Naive B cell (primary cell): ENCODE measurements around the gene TRMT13. TPM values are rescaled to one million over a fixed set of nuclear protein-coding genes. Genes with fewer than 3 reads are reported as not detected.

Source experiments
- ATAC-seq, 2 donors: fragments of 150-1000 bp; cut with Tn5 transposase; 2 replicates each; pipeline ENCODE4 v1.10.0; 2021; ENCODE audit warnings: low read depth in 2 of 2, mild to moderate bottlenecking in 2 of 2, moderate library complexity in 2 of 2
- DNase-seq: peaks from one replicate; pipeline ENCODE4 v3.0.0; 2022
- H3K27ac Mint-ChIP-seq, 6 donors: one replicate each; pipeline ENCODE4 v1.8.0; 2020 to 2022; ENCODE audit warnings: mild to moderate bottlenecking in 6 of 6, mixed read lengths in 6 of 6, moderate library complexity in 5 of 6, inconsistent platforms in 2 of 6
- H3K27me3 Mint-ChIP-seq, 3 donors: one replicate each; pipeline ENCODE4 v1.8.0; 2021 to 2022; ENCODE audit warnings: mixed read lengths in 3 of 3, mild to moderate bottlenecking in 1 of 3
- H3K36me3 Mint-ChIP-seq, 2 donors: one replicate each; pipeline ENCODE4 v1.8.0; 2020 to 2022; ENCODE audit warnings: mixed read lengths in 2 of 2, inconsistent platforms in 1 of 2, mild to moderate bottlenecking in 1 of 2
- H3K4me1 Mint-ChIP-seq, 3 donors: one replicate each; pipeline ENCODE4 v1.8.0; 2020 to 2022; ENCODE audit warnings: mixed read lengths in 3 of 3, inconsistent platforms in 1 of 3, mild to moderate bottlenecking in 1 of 3, moderate library complexity in 1 of 3
- H3K4me3 Mint-ChIP-seq, 8 donors: one replicate each; pipeline ENCODE4 v1.8.0; 2020 to 2022; ENCODE audit warnings: mild to moderate bottlenecking in 8 of 8, mixed read lengths in 8 of 8, moderate library complexity in 8 of 8, inconsistent platforms in 2 of 8
- H3K9me3 Mint-ChIP-seq, 7 donors: one replicate each; pipeline ENCODE4 v1.8.0; 2020 to 2022; ENCODE audit warnings: mixed read lengths in 7 of 7, mild to moderate bottlenecking in 5 of 7, inconsistent platforms in 2 of 7, moderate library complexity in 1 of 7
- polyA plus RNA-seq, 6 donors: library from polyadenylated mRNA; unstranded; fragments of 300-500 nt; fragmentation: Illumina TruSeq; gene quantifications; one replicate each; pipeline ENCODE4 v1.2.3, GENCODE V29; 2021; ENCODE audit warnings: low read depth in 6 of 6

The TRMT13 gene, protein sequence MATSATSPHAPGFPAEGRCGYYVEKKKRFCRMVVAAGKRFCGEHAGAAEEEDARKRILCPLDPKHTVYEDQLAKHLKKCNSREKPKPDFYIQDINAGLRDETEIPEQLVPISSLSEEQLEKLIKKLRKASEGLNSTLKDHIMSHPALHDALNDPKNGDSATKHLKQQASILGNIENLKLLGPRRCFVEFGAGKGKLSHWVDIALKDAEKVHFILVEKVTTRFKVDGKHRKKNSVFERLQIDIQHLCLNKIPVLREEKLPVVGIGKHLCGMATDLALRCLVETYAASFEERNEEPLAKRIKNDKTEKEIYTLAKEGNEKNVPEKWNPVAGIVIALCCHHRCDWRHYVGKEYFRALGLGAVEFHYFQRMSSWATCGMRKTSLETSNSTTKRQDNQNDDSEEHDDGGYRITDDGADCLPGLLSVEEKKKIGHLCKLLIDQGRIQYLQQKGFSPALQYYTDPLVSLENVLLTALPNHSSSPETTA
- polyA plus RNA-seq, result 10 to 100 TPM in 5 of 6 donors, 1 to 10 TPM in 1; 4.1 to 17.8 (median 13.4) TPM

DNA sequence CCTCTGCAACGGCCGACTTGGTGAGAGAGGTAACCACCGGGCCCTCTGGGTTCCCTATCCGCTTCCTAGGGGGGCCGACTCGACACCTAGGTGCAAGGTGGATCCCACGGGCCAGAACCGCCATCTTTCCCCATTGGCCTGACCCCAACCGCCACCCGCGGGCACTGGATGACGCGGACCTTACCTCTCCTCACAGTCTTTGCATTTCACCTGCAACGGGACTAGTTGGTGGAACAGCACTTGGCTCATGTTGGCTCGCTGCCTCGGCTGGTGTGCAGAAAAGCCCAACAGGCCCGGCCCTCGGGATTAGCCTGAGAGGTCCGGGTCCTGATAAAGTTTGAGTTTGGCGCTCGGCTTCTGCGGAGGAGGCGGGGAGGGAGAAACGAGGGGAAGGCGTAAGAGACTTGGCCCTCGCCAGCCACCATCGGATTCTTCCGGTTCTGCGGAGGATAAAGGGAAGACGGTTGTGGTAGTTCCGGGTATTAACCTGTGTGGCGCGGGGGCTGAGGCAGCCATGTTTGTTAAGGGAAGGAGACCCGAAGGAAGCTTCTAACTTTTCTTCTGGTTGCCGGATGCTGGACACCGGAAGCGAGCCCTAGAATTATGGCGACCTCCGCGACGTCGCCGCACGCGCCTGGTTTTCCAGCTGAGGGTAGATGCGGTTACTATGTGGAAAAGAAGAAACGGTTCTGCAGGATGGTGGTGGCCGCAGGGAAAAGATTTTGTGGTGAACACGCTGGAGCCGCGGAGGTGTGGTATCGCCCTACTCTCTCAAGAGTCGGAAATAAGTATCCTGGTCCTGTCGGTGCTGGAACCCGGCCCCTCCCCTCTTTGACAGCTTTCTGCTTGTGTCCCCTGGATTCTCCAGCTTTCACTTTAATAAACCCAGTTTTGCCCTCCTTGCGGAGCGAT lies at the start of gene TRMT13, which contains the start of gene SASS6:
Gene TRMT13, plus strand, starts transcription at position 598 of the 912 bp plus-strand sequence. Its CDS starts 6 bp downstream, at position 604.
Gene SASS6, minus strand, starts transcription at position 365 of the 912 bp plus-strand sequence. Its CDS starts 116 bp downstream, at position 249.
- H3K27me3 Mint-ChIP-seq, result no peaks in the 10 kb centered on the region
- peaks cover 23 to 38% (median 35%) of the 10 kb centered on the region in 3 donors for H3K4me1 Mint-ChIP-seq
- DNase-seq, result peak; percentile 94
- H3K27ac Mint-ChIP-seq, result peak within 1 kb of the TSS; percentile 94 to 99 (median 97)
- H3K36me3 Mint-ChIP-seq, result peaks cover 3% of the 10 kb centered on the region in 2 donors
- H3K4me3 Mint-ChIP-seq, result peak within 1 kb of the TSS; percentile 96 to 100 (median 99)
- peak; percentile 96 for ATAC-seq
- H3K9me3 Mint-ChIP-seq, result no peaks in the 10 kb centered on the region

DNA sequence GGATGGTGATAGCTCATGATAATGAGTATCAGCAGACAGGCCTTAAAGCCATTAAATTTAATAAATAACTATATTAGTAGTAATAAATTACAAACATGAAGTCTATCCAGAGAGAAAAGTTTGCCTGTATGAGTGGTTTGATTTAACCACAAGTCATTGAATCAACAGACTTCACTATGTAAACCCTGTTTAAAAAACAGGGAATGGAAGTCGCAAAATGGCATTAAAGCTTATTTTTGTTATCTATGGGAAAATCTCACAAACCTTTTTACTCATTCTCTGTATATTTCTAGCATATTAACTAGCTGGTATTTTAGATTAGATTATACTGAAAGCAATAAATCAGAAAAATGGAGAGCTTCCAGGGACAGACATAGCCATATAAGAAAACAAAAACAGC lies 45.6 kb upstream of the TRMT13 start:
- H3K4me3 Mint-ChIP-seq, result no peak overlapping the region

DNA sequence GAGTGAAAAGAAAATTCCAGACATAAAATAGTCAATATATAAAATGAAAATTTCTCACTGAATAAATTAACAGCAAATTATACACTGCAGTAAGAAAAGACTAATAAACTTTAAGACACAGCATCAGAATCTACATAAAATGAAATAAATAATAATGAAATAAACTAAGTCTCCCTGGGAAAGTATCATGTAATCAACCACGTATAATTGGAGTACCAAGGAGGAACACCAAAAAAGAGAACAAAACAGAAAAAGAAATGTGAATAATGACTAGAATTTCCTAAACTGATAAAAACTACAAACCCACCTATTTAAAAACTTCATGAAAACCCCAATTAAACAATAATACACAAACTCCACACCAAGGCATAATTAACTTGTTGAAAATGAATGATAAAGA lies 43.9 kb upstream of the TRMT13 start:
- Mint-ChIP-seq H3K27me3 (no peaks in the 10 kb centered on the region), H3K27ac (peak overlapping the region in 1 of 6 donors; percentile 84), H3K9me3 (no peaks in the 10 kb centered on the region), H3K36me3 (peaks cover 0 to 12% of the 10 kb centered on the region in 2 donors), H3K4me3 (no peak overlapping the region), H3K4me1 (no peaks in the 10 kb centered on the region)
- ATAC-seq (no peak), DNase-seq (no peak)

More for the DNA sequence above, 45.6 kb upstream of the TRMT13 start:
- DNase-seq (no peak), ATAC-seq (no peak)
- Mint-ChIP-seq H3K27me3 (no peaks in the 10 kb centered on the region), H3K27ac (peak overlapping the region in 1 of 6 donors; percentile 11), H3K4me1 (no peaks in the 10 kb centered on the region), H3K9me3 (no peaks in the 10 kb centered on the region), H3K36me3 (peaks cover 0 to 11% of the 10 kb centered on the region in 2 donors)

DNA sequence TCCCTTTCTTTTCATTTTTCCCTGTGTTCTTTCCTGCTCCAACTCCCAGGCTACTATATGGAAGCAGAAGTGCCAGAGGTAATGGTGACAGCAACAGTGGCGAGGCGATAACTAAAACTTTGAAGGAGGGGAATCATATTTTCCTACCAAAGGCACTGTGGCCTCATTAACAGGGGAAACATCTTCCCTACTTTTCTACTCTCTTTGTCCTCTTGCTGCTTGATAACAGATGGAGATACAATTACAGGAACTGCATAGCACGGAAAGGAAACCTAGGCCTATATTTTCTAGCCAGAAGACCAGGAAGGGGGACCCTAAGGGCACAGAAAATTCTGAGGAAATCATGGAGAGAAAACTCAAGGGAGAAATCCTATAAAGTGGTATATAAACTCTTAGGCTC lies 42.5 kb upstream of the TRMT13 start:
- no peaks in the 10 kb centered on the region for H3K4me1 Mint-ChIP-seq
- peak overlapping the region in 2 of 6 donors; percentile 45 to 52 for H3K27ac Mint-ChIP-seq
- no peaks in the 10 kb centered on the region for H3K27me3 Mint-ChIP-seq

DNA sequence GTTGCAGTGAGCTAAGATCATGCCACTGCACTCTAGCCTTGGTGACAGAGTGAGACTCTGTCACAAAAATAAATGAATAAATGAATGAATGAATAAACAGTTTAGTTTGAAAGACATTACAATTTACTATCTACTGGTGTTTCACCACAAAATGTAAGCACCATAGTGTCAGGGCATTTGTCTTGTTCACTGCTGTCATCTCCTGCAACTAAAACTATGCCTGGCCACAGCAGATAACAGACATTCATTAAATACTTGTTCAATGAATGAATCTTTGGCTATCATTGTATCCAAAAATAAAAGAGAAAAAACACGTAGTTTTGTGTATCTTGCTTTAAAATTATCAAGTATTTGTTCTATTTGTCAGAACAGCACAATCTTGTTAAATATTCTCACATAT lies 32.8 kb upstream of the TRMT13 start:
- ATAC-seq (no peak), DNase-seq (no peak)
- Mint-ChIP-seq H3K27me3 (no peaks in the 10 kb centered on the region), H3K4me3 (no peak overlapping the region), H3K36me3 (peaks cover 6 to 10% of the 10 kb centered on the region in 2 donors), H3K4me1 (no peaks in the 10 kb centered on the region), H3K9me3 (no peaks in the 10 kb centered on the region), H3K27ac (no peak overlapping the region)

More for the DNA sequence above, 42.5 kb upstream of the TRMT13 start:
- ATAC-seq (no peak), DNase-seq (no peak)
- Mint-ChIP-seq H3K36me3 (peaks cover 0 to 12% of the 10 kb centered on the region in 2 donors), H3K9me3 (no peaks in the 10 kb centered on the region), H3K4me3 (no peak overlapping the region)

DNA sequence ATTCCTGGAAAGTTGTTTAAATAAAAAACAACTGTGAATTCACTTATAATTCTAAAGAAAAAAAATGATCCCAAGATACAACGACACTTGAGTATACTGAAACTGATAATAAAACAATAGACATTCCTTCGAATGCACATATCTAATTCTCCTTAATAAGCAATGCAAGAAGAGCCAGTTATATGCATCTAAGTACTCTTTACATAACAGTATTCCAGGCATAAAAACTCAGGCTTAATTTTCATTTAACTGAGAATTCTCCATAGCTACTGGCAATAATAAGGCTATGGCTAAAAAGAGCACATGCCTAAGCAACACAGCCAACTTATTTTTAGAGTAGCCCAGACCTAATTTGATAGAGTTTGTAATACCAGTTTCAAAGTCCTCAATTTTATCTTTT lies 31.4 kb upstream of the TRMT13 start:
- peaks cover 9 to 10% of the 10 kb centered on the region in 2 donors for H3K36me3 Mint-ChIP-seq
- H3K4me3 Mint-ChIP-seq, result no peak overlapping the region
- no peaks in the 10 kb centered on the region for H3K4me1 Mint-ChIP-seq
- DNase-seq (no peak), ATAC-seq (no peak)
- H3K27ac Mint-ChIP-seq, result no peak overlapping the region
- no peaks in the 10 kb centered on the region for H3K27me3 Mint-ChIP-seq
- H3K9me3 Mint-ChIP-seq, result no peaks in the 10 kb centered on the region

DNA sequence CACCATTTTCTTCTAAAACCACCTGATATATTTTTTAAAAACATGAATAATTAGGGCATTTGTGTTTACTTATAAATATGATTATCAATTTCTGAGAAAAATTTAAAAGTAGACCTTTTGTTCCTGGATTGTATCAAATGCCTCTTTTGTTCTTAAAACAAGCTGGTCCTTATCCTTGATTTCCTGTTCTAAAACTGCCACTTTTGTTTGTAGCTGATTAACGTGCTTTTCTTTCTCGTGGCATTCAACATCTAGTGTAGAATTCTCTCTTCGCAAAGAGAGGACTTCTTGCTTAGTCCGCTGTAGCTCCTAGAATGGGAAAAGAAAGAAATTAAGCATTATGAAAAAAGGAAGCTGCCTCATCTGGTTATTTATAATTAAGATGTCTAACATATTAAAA lies 25.3 kb upstream of the TRMT13 start:
- no peak for ATAC-seq
- Mint-ChIP-seq H3K4me3 (no peak overlapping the region), H3K27ac (no peak overlapping the region), H3K9me3 (no peaks in the 10 kb centered on the region), H3K36me3 (peaks cover 0 to 3% of the 10 kb centered on the region in 2 donors), H3K4me1 (no peaks in the 10 kb centered on the region), H3K27me3 (no peaks in the 10 kb centered on the region)
- no peak for DNase-seq

DNA sequence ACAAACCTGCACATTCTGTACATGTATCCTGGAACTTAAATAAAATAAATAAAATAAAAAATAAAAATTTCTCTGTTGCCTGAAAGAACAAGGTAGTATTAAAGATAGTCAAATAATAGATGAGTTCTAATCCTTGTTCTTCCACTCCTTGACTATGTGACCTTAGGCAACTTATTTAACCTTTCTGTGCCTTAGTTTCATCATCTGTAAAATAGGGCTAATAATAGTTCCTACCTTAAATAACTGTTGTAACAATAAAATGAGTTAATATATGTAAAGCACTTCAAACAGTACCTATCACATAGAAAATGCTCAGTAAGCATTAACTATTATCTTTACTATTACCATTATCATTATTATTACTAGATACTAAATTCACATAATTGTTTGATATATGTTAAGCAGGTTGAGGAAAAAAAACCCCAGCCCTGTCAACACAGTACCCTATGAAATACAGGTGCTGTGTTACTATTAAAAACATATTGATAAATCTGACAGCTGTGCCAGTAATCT lies 23.4 kb upstream of the TRMT13 start:
- Mint-ChIP-seq H3K36me3 (peaks cover 0 to 3% of the 10 kb centered on the region in 2 donors), H3K27ac (no peak overlapping the region), H3K4me1 (no peaks in the 10 kb centered on the region), H3K9me3 (no peaks in the 10 kb centered on the region), H3K27me3 (no peaks in the 10 kb centered on the region), H3K4me3 (no peak overlapping the region)
- ATAC-seq, result no peak
- no peak for DNase-seq

DNA sequence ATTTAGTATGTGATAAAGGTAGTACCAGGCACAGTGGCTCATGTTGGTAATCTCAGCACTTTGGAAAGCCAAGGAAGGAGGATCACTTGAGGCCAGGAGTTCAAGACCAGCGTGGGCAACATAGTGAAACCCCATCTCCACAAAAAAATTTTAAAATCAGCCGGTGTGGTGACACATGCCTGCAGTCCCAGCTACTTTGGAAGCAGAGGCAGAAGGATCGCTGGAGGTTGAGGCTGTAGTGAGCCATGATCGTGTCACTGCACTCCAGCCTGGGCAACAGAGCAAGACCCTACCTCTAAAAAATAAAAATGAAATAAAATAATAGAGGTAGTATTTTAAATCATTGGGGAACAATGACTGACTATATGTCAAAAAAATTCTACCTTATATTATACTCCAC lies 17.4 kb upstream of the TRMT13 start:
- peaks cover 0 to 15% of the 10 kb centered on the region in 2 donors for H3K36me3 Mint-ChIP-seq
- no peak for ATAC-seq
- H3K27me3 Mint-ChIP-seq, result no peaks in the 10 kb centered on the region

DNA sequence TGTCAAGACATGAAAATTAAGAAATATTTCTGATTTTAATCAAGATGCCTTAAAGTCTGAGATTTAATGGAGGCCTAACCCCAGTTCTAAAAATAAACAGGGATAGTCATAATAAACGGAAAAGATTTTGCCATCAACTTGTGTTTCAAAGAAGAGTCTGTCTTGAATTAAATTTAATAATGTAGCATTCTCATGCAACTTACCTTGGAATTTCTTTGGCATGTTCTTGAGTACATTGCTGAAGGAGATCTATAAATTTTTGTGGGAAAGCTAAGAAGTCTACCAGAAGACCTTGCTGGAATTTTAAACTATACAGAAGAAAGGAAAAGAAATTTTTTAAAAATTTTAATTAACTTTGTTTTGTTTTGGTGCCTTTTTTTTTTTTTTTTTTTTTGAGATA lies 10.8 kb upstream of the TRMT13 start:
- DNase-seq, result no peak
- peaks cover 0 to 9% of the 10 kb centered on the region in 2 donors for H3K36me3 Mint-ChIP-seq
- H3K4me1 Mint-ChIP-seq, result no peaks in the 10 kb centered on the region

More for the DNA sequence above, 17.4 kb upstream of the TRMT13 start:
- Mint-ChIP-seq H3K9me3 (no peaks in the 10 kb centered on the region), H3K4me1 (no peaks in the 10 kb centered on the region), H3K27ac (no peak overlapping the region), H3K4me3 (no peak overlapping the region)
- no peak for DNase-seq

DNA sequence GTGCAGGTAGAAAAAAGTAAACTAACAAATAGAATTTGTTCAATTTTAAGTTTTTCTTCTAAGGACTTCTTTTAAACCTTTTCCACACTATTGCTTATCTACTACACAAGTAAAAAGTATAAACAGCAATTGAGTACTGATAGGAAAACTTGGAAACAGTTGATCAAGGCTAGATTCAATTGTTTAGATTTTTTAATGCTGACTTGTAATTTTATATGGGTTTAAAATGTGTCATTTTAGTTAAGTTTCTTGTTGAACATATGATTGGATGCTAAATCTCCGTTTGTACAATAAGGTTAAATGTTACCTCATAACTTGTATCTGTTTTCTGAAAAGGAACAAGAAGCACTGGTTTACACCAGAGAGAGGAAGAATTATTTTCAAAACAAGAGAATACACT lies 5.7 kb upstream of the TRMT13 start:
- H3K4me1 Mint-ChIP-seq, result peaks cover 8 to 14% (median 13%) of the 10 kb centered on the region in 3 donors
- H3K27me3 Mint-ChIP-seq, result no peaks in the 10 kb centered on the region
- ATAC-seq, result no peak
- no peaks in the 10 kb centered on the region for H3K36me3 Mint-ChIP-seq
- no peak overlapping the region for H3K4me3 Mint-ChIP-seq
- H3K27ac Mint-ChIP-seq, result no peak overlapping the region
- H3K9me3 Mint-ChIP-seq, result no peaks in the 10 kb centered on the region
- no peak for DNase-seq

More for the DNA sequence above, 10.8 kb upstream of the TRMT13 start:
- Mint-ChIP-seq H3K27ac (no peak overlapping the region), H3K4me3 (no peak overlapping the region), H3K9me3 (no peaks in the 10 kb centered on the region), H3K27me3 (no peaks in the 10 kb centered on the region)
- no peak for ATAC-seq

DNA sequence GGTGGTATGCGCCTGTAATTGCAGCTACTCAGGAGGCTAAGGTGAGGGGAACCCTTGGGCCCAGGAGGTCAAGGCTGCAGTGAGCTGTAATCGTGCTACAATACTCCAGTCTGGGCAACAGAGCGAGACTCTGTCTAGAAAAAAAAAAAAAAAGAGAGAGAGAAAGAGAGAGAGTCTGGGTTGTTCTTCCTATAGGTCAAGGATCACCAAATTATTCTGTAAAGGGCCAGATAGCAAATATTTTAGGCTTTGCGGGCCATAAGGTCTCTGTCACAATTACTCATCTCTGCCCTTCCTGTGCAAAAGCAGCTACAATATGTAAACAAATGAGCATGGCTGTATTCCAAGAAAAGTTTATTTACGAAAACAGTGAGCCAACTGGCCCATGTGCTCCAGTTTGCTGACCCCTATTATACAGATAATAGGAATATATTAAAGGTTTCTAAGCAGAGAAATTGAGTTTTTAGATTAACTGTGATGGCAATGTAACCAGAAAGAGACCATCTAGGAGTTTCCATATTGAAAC lies 2.3 kb upstream of the TRMT13 start:
- peak overlapping the region in 1 of 8 donors; percentile 79 for H3K4me3 Mint-ChIP-seq
- no peaks in the 10 kb centered on the region for H3K27me3 Mint-ChIP-seq
- no peaks in the 10 kb centered on the region for H3K36me3 Mint-ChIP-seq
- peaks cover 27 to 38% (median 35%) of the 10 kb centered on the region in 3 donors for H3K4me1 Mint-ChIP-seq
- no peak overlapping the region for H3K27ac Mint-ChIP-seq
- ATAC-seq (no peak), DNase-seq (no peak)
- H3K9me3 Mint-ChIP-seq, result no peaks in the 10 kb centered on the region

DNA sequence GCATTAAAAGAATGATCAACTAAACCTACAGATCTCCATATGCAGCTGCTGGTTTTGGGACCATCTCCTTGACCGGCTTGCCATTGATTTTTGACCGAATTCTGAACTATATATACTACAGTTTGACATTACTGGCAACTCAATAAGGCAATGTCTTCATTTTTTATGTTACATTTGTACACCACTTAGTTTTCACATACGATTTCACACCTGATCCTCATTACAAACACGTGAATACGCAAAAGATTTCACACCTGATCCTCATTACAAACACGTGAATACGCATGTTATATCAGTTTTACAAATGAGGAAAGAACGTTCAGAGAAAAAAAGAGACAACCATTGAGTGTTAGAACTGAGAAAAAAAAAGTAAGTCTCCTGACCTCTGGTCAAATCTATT lies 1.3 kb upstream of the TRMT13 start:
- ATAC-seq (no peak), DNase-seq (no peak)
- Mint-ChIP-seq H3K9me3 (no peaks in the 10 kb centered on the region), H3K36me3 (no peaks in the 10 kb centered on the region), H3K27ac (no peak overlapping the region), H3K4me1 (peaks cover 27 to 38% (median 35%) of the 10 kb centered on the region in 3 donors), H3K27me3 (no peaks in the 10 kb centered on the region), H3K4me3 (peak overlapping the region in 7 of 8 donors; percentile 96 to 100 (median 99))
